DMS153 treated with DMSO at 0.1 percent for 48 hours (cell line): ENCODE data around the gene TAF6.

ENCODE experiments used
- DNase-seq: peaks from one replicate; lab custom pipeline; 2025; ENCODE audit not compliant: unreplicated experiment; lab: John Stamatoyannopoulos, UW

The TAF6 gene

GRCh38 chr7:100119072-100119969 lies at the start of gene TAF6, which contains the start of gene CNPY4:
TSS of gene TAF6 (minus strand) at chr7:100119358. CDS start at chr7:100114209, 5,149 bp downstream.
TSS of gene CNPY4 (plus strand) at chr7:100119634. CDS start at chr7:100119745, 111 bp downstream.
- DNase-seq: peak; percentile 93

GRCh38 chr7:100167912-100168323 lies 48.8 kb upstream of the TAF6 start:
- DNase-seq: no peak

GRCh38 chr7:100166970-100167911 lies 48.1 kb upstream of the TAF6 start:
- no peak for DNase-seq

GRCh38 chr7:100166317-100166940 lies 47.3 kb upstream of the TAF6 start:
- DNase-seq: no peak

GRCh38 chr7:100163871-100164270 lies 44.7 kb upstream of the TAF6 start:
- no peak for DNase-seq

GRCh38 chr7:100163006-100163531 lies 43.9 kb upstream of the TAF6 start:
- DNase-seq: no peak

GRCh38 chr7:100160067-100160466 lies 40.9 kb upstream of the TAF6 start:
- no peak for DNase-seq

- no peak for DNase-seq
Measured at GRCh38 chr7:100159099-100159623, 40.0 kb upstream of the TAF6 start.

GRCh38 chr7:100158229-100159098 lies 39.3 kb upstream of the TAF6 start, which contains the start of gene TRAPPC14:
TSS of gene TRAPPC14 (minus strand) at chr7:100158723. CDS start at chr7:100158499, 224 bp downstream.
- DNase-seq: peak; percentile 62

- DNase-seq: no peak
Measured at GRCh38 chr7:100157334-100158228, 38.4 kb upstream of the TAF6 start.

- no peak for DNase-seq
Measured at GRCh38 chr7:100157069-100157333, 37.8 kb upstream of the TAF6 start.

- no peak for DNase-seq
Measured at GRCh38 chr7:100156331-100157068, 37.3 kb upstream of the TAF6 start.

GRCh38 chr7:100155553-100156317 lies 36.6 kb upstream of the TAF6 start:
- DNase-seq: no peak

- no peak for DNase-seq
Measured at GRCh38 chr7:100154651-100155491, 35.7 kb upstream of the TAF6 start.

- DNase-seq: no peak
Measured at GRCh38 chr7:100153708-100154535, 34.8 kb upstream of the TAF6 start.
